Kidney (tissue), 14 donors: ENCODE measurements around the gene TEX264. TPM values are rescaled to one million over a fixed set of nuclear protein-coding genes. Genes with fewer than 3 reads are reported as not detected.

ENCODE experiments used
- DNase-seq, 5 donors: peaks; one replicate each; pipeline ENCODE4 v3.0.0-alpha.2; 2013 to 2020
- FAIRE-seq: peaks from 2 replicates; lab custom pipeline; 2012; peaks lifted over from hg19 to GRCh38; lab: Jason Lieb, UNC
- H3K27ac ChIP-seq, 2 donors: one replicate each; pipeline ENCODE4 v1.7.0; 2013; ENCODE audit warnings: low read depth in 2 of 2, low read length in 2 of 2, inconsistent platforms in 1 of 2
- H3K27me3 ChIP-seq: one replicate; pipeline ENCODE4 v1.7.1; 2013; ENCODE audit warnings: low read length, inconsistent platforms; ENCODE audit not compliant: control insufficient read depth, insufficient read depth
- H3K36me3 ChIP-seq, 3 donors: one replicate each; pipeline versions ENCODE4 v1.7.0 to v1.7.1; 2013; ENCODE audit warnings: low read length in 3 of 3, control low read depth in 1 of 3, inconsistent platforms in 1 of 3; ENCODE audit not compliant: insufficient read depth in 3 of 3, control insufficient read depth in 2 of 3
- H3K4me1 ChIP-seq, 3 donors: one replicate each; pipeline versions ENCODE4 v1.7.0 to v1.7.1; 2013; ENCODE audit warnings: low read length in 3 of 3, inconsistent platforms in 1 of 3, low read depth in 1 of 3; ENCODE audit not compliant: control insufficient read depth in 2 of 3, insufficient read depth in 2 of 3
- H3K4me3 ChIP-seq, 3 donors: one replicate each; pipeline versions ENCODE4 v1.7.0 to v1.8.1; 2013; ENCODE audit warnings: low read length in 3 of 3, control low read depth in 1 of 3, inconsistent platforms in 1 of 3
- H3K9ac ChIP-seq, 3 donors: one replicate each; pipeline versions ENCODE4 v1.7.0 to v1.7.1; 2013; ENCODE audit warnings: low read length in 3 of 3, control low read depth in 1 of 3, inconsistent platforms in 1 of 3
- H3K9me3 ChIP-seq, 3 donors: one replicate each; pipeline versions ENCODE4 v1.7.0 to v1.7.1; 2013; ENCODE audit warnings: low read length in 3 of 3, control low read depth in 1 of 3, inconsistent platforms in 1 of 3; ENCODE audit not compliant: control insufficient read depth in 2 of 3, insufficient read depth in 1 of 3
- CTCF ChIP-seq: IDR thresholded peaks from 3 replicates; pipeline ENCODE4 v1.5.1; 2012; ENCODE audit warnings: mild to moderate bottlenecking, moderate library complexity, borderline replicate concordance; ENCODE audit not compliant: insufficient read depth; ENCODE audit errors: extremely low read depth
- intact Hi-C: fragments of 100-400 bp; cut with DNase I; formaldehyde crosslinking; loops from one replicate; pipeline ENCODE4 v1.11.1; 2022
- polyA plus RNA-seq: library from polyadenylated mRNA; stranded (reverse); fragments of 350-450 nt; fragmentation: Illumina TruSeq; extraction: RNeasy Lipid Tissue Mini Kit (QIAGEN cat#74804); gene quantifications from one replicate; pipeline ENCODE4 v1.2.3, GENCODE V29; 2014; ENCODE audit warnings: low read depth, low replicate concordance; ENCODE audit not compliant: insufficient read depth
- total RNA-seq: library from RNA; stranded (reverse); fragmentation: NEBNext Ultra II Directional; extraction: Animal tissue kit (Norgen Biotek cat#: 25700); gene quantifications from one replicate; pipeline ENCODE4 v1.2.1, GENCODE V29; 2021
- donor health status: control.
- donor health status: control.
- donor health status: control.
- donor health status: control.
- donor health status: control.
- donor health status: DM: yes; HTN: yes; CAD: no.
- donor health status: Normal renal cell carcinoma (clear cell type).

The TEX264 gene
- total and polyA plus RNA-seq, 2 donors from 2014 or later: 68.0 to 208 TPM

- H3K27ac ChIP-seq: no peak overlapping the region
- H3K4me3 ChIP-seq: no peak overlapping the region
- peaks cover 0 to 3% (median 0%) of the 10 kb centered on the region in 3 donors for H3K36me3 ChIP-seq
- H3K4me1 ChIP-seq: peaks cover 2 to 29% (median 26%) of the 10 kb centered on the region in 3 donors
- no peaks in the 10 kb centered on the region for H3K9me3 ChIP-seq
- FAIRE-seq (no peak), DNase-seq (peak; percentile 81 to 91 (median 87))
- peak; percentile 96 for TF ChIP-seq CTCF
- no peaks in the 10 kb centered on the region for H3K27me3 ChIP-seq
- no peak overlapping the region for H3K9ac ChIP-seq
- intact Hi-C loops: loop anchor here (5.0 kb wide), 1 partner anchor 167 kb away; the partner anchor contains the start of gene DCAF1
These were observed 1.6 kb upstream of the TEX264 start for GRCh38 chr3:51669241-51670052.

- peaks cover 2 to 35% (median 33%) of the 10 kb centered on the region in 3 donors for H3K4me1 ChIP-seq
- H3K27ac ChIP-seq: peak overlapping the region; percentile 64 to 84
- DNase-seq: no peak
- peak overlapping the region; percentile 45 to 88 (median 47) for H3K4me3 ChIP-seq
- TF ChIP-seq CTCF: no peak
- FAIRE-seq: no peak
- H3K36me3 ChIP-seq: peaks cover 0 to 6% (median 2%) of the 10 kb centered on the region in 3 donors
- intact Hi-C loops: no loop called here
- H3K27me3 ChIP-seq: no peaks in the 10 kb centered on the region
- no peaks in the 10 kb centered on the region for H3K9me3 ChIP-seq
- H3K9ac ChIP-seq: peak overlapping the region in 2 of 3 donors; percentile 32 to 71
These were observed 814 bp upstream of the TEX264 start for GRCh38 chr3:51670053-51670822.

DNA sequence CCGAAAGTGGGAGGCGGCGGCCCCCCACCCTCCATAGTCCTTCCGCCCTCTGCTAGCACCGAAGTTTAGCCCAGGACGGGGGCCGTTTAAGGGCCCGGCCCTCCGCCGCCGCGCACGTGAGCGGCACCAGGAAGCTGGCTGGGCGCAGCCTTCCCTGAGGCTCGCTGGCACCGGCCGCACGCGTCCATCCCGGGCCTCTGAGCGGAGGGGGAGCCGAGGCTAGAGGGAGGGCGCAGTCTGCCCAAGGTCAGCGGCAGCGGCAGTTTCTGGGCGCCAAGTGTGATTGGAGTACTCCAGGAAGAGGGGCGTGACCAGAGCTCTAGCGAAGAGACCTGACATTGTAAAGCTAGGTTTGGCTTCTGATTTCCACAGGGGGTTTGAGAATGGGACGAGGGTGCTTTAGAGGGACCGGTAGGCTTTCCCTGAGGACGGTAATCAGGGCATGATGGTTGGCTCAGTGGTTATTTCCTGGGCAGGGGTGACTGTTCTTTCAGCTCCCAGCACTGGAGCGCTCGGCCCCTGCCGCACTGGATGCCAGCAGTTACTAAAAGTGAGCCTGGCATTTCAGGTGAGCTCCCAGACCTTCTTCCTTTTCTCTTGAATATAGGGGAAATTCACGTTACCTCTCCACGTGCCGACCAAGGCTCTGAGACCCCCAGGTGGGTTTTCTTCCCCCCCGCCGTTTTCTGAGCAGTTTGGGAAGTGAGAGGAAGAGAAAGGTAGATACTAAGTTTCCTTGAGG, 853 bp downstream of the TEX264 start:
- Histone ChIP-seq H3K9ac (peak overlapping the region; percentile 41 to 90 (median 77)), H3K4me3 (peak overlapping the region; percentile 59 to 88 (median 67)), H3K27me3 (no peaks in the 10 kb centered on the region), H3K9me3 (no peaks in the 10 kb centered on the region), H3K27ac (peak overlapping the region; percentile 93 to 95), H3K4me1 (peaks cover 2 to 43% (median 35%) of the 10 kb centered on the region in 3 donors), H3K36me3 (peaks cover 0 to 13% (median 10%) of the 10 kb centered on the region in 3 donors)
- no peak for TF ChIP-seq CTCF
- intact Hi-C loops: no loop called here
- peak; percentile 78 to 91 (median 84) for DNase-seq
- FAIRE-seq: no peak
